Stimulated activated CD8-positive, alpha-beta memory T cell treated with anti-CD3 and anti-CD28 coated beads, Interleukin-4, amount 100 ng/mL, for 1 hour (primary cell): Measurements from ENCODE around the gene PSME1.

Experiments
- DNase-seq, 2 donors: peaks; one replicate each; pipeline ENCODE4 v3.0.0-alpha.2; 2020; ENCODE audit warnings: low read depth in 2 of 2, low spot score in 1 of 2

Gene PSME1

DNA sequence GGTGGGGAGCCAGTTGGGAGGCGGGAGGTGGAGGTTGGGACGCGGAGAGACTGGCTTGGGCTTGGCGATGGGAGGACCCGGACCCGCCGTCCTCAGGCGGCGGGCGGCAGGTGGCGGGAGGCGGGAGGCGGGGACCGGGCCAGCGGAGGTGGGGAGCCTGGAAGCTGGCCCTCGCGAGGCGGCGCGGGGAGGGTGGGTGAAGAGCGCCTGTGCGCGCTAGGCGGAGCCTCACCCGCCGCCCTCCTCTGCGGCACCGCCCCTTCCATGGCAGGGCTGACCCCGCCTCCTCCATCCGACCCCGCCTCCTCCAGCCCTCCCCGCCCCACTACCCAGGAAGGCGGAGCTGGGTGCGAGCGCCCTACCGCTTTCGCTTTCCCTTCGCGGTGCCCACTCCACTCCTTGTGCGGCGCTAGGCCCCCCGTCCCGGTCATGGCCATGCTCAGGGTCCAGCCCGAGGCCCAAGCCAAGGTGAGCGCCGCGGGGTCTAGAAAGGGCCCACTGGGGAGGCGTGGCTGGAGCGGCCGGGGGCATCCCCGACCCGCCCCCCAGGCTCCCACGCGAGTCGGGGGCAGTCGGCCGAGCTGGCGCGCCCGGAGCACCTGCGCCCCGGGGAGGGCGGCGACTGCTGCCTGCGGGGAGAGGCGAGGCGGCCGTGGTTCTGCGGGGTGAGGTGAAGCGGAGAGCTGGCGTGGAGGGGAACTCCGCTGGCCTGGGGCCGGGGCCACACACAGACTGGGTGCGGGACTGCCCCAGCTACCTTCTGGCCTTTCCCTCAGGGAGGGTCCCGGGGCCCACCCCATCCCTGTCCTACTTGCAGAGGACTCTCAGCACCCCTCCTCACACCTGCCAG lies at the start of gene PSME1:
Gene PSME1, plus strand, starts transcription at position 361 of the 850 bp plus-strand sequence. Its CDS starts 69 bp downstream, at position 430.
- peak; percentile 89 to 91 for DNase-seq

DNA sequence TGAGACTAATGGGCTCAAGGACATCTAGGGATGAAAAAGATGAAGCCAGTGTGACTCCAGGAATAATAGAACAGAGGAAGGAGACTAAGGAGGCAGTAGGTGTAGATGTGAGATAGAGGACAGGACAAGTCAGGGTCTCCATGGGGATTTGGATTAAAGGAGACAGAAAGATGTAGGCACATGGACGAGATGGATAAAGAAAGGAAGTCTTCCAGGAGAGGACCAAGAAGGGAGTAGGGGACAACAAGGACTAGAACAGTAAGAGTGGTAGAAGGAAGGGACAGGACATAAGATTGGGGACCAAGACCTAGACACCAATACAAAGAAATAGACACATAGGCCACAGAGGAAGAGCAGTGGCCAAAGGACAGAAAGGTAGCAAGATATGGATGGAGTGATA lies 49.0 kb upstream of the PSME1 start:
- no peak for DNase-seq

DNA sequence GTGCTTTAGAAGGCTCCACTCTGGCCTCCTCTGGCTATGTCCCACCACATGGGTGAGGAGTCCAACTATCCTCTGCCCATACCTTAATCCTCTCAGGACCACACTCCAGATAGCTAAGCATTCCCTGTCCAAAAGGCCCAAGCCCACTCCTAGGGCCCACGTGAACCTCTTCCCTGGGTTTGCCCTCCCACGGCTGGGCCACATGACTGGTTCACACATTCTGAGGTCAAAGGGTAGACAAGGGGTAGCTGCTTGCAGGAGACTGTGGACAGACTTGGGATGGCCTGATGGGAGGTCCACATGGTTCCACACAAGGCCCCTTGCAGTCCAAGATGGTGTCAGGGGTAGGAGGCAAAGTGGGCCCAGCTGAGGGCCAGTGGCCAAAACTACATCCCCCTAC lies 47.9 kb upstream of the PSME1 start:
- no peak for DNase-seq

DNA sequence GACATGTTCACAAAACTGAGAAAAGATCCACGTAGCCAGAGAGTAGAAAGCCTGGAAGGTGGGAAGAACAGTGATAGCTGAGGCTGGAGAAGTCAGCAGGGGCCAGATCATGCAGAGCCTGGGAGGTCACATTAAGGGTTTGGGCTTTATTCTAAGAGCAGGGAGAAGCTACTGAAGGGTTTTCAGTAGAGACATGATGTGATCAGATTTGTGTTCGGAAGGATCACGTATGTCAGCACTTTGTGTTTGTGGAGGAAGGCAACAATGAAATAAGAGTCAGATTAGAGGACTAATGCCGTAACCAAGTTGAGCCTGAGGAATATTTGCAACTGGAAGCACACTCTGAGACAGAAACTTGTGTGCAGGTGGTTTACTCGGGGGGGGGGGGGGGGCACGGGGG lies 46.1 kb upstream of the PSME1 start:
- no peak for DNase-seq

DNA sequence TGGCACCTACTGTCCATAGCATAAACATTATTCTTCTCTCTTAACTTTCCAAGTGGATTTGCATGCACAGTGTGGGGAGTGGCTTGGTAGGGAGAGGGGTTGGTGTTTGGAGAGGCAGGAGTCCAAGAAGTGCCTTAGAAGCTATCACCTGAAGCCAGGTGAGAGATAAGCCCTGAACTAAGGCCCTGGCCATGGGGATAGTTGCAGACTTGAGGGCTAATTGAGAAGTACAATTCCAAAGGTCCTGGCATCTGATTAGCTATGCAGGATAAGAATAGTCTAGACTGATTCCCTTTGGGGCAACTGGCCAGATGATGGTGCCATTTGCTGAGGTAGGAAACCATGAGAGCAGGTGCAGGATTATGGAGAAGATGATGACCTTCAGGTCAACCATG lies 43.9 kb upstream of the PSME1 start:
- no peak for DNase-seq

DNA sequence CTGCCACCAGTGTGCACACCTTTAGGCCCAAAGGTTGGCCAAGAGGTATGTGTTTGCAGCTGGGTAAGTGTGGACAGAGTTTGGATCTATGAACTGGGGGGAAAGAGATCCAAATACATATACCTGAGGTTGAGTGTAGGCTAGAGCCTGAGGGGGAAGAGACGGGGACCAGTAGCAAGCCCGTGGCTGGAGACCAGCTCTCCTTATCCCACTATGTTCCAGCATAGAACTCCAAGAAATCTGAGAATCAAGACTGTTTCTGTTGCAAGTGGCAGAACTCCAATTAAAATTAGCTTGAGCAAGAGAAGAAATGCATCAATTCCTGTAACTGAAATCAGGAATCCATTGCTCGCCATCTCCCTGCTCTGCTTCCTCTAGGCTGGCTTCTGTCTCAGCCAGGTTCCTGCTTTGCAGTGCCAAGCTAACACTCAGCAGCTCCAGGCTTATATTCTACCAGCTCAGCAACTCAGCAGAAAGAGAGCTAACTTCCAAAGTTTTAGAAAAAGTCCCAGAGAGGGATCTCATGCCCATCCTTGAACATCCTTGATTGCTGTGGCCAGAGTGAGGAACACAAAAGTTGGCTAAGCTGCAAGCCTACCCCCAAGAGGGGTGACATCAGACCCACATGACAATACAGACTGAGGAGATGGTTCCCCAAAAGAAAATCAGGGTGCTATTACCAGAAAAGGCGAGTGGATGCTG lies 43.3 kb upstream of the PSME1 start:
- no peak for DNase-seq

DNA sequence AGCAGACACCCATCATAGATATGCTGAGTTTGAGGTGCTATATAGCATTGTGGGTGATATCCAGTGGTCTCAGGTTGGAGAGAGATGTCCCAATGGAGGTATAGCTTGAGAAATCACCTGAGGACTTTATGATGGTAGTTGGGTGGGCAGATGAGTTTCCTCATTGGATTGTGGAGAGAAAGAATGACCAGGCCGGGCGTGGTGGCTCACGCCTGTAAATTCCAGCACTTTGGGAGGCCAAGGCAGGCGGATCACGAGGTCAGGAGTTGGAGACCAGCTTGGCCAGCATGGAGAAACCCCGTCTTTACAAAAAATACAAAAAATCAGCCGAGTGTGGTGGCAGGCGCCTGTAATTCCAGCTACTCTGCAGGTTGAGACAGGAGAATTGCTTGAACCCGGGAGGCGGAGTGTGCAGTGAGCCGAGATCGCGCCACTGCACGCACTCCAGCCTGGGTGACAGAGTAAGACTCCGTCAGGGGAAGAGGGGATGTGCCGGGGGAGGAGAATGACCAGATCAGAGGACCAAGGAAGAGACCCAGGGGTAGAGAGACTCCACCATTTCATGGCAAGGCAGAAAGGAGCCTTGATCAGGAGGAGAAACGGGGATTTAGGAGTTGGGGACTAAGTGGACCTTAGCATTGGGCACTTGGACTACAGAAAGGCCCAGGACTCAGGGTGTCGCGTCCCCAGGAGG lies 42.6 kb upstream of the PSME1 start:
- DNase-seq = no peak

DNA sequence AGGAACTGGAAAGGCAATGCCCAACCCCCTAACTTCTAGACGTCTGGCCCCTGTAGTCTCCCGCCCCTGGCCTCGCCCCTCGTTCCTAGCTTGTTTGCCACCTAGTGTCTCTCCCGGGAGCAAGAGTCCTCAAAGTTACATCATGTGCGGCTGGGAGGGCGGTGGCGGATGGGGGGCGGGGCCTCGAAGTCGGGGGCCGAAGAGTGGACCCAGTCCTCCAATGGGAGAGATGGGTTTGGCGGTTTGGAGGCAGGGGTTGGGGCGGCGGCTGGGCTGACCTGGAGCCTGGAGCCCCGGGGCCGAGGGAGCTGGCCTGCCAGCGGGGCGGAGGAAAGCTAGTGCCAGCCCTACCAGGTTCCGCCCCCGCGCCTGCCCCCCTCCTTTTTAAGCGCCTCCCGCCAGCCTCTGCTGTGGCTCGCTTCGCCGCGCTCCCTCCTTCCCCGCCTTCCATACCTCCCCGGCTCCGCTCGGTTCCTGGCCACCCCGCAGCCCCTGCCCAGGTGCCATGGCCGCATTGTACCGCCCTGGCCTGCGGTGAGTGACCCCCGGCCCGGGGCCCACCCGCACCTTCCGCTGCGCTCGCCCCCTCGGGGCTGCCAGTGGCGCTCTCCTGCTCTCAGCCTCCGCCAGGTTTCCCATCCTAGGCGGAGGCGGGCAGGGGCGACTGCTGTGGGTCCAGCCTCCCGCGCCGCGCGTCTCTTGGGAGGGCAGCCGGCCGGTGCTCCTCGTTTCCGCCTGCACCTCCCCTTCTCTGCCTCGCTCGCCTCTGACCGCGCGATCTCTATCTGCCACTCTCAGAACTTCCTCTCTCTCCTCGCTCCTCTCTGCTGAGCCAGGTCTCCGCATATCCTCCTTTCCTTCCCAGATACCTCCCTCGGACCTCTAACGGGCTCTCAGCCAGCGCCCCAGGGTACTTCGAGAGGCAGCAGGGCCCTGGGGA lies 41.8 kb upstream of the PSME1 start, which contains the start of gene PCK2:
Gene PCK2, plus strand, starts transcription at position 411 of the 940 bp plus-strand sequence. Its CDS starts 95 bp downstream, at position 506.
- peak; percentile 30 to 55 for DNase-seq

DNA sequence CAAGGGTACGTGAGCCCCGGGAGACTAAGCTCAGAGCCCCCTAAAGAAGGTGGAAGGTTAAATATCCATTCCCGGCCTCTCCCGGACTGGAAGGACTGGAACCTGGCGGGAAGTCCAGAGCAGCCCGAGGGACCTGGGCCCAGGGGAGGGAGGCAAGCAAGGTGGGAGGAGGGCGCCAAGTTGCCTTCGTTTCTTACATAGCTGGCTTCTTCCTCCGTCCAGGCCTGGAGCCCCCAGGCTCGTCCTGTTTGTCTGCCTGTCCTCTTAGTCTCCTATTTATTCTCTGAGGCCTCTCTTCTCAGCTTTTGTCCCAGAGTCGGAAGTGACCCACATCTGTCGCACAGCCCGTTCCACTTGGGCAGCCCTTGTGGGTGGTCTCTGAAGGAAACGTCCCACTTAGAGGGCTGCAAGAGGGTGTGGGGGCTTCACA lies 41.1 kb upstream of the PSME1 start:
- DNase-seq = no peak

DNA sequence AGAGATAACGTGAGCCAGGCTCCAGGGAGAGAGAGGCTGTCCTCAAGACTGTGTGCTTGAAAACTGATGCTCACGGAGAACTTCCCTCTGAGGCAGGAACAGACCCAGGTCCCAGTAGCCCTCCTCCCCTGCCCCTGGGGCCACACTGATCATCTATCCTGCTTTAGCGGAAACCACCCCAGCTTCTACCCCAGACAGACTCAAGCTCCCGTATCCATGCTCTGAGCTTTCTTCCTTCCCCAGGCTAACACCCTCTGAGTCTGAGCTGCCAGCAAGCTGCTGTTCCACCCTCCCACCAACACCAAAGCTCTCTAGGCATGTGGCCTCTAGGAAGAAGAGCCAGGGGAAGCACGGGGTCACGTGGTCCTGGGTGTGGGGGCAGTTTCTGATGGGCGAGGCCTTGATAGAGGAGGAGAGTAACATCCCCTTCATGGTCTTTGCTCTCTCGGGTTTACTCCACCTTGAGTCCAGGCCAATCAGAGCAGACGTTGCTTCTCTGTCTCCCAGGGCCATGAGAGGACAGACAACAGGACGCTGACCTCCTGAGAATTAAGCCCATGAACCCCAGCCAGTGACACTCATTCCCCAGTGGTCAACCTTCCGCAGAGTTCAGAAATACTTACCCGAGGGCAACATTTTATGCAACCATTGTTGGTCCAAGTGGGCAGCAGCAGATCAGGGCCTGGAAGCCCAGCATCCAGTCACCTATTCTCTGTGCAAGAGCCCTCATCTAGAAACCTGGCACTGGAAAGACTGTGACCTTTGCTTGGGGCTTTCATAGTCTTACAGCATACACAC lies 40.5 kb upstream of the PSME1 start:
- DNase-seq = no peak

DNA sequence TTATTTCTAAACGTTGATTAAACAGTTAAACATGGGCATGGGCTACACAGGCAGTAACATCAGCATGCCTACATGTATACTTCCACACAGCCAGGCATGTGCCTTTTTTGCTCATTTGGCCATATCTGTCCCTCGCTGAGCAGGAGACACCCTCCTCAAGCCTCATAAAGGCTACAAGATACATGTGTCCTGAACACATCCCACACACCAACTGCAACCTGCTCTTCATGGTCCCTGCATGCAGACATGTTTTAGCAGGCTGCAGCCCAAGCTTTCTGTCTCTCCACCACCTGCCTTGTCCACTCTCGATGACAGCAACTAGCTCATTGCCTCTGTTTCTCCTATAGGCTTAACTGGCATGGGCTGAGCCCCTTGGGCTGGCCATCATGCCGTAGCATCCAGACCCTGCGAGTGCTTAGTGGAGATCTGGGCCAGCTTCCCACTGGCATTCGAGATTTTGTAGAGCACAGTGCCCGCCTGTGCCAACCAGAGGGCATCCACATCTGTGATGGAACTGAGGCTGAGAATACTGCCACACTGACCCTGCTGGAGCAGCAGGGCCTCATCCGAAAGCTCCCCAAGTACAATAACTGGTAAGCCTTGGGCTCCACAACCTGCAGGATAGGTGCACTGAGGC lies 39.3 kb upstream of the PSME1 start:
- DNase-seq = no peak

DNA sequence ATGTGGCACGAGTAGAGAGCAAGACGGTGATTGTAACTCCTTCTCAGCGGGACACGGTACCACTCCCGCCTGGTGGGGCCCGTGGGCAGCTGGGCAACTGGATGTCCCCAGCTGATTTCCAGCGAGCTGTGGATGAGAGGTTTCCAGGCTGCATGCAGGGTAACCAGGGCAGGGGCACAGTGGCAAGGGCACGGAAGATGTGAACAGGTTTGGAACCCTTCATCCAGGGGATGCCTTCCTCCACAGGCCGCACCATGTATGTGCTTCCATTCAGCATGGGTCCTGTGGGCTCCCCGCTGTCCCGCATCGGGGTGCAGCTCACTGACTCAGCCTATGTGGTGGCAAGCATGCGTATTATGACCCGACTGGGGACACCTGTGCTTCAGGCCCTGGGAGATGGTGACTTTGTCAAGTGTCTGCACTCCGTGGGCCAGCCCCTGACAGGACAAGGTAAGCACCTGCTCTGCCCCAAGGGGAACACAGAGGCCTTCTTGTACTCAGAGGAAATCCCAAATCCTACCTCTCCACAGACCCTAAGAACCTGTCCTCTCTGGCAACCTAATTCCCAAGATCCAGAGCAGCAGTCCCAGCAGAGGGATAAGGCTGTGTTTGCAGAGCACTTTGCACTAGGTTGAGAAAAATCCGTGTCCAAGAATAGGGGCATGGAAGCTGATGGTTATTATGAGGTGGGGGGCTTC lies 37.6 kb upstream of the PSME1 start:
- no peak for DNase-seq

DNA sequence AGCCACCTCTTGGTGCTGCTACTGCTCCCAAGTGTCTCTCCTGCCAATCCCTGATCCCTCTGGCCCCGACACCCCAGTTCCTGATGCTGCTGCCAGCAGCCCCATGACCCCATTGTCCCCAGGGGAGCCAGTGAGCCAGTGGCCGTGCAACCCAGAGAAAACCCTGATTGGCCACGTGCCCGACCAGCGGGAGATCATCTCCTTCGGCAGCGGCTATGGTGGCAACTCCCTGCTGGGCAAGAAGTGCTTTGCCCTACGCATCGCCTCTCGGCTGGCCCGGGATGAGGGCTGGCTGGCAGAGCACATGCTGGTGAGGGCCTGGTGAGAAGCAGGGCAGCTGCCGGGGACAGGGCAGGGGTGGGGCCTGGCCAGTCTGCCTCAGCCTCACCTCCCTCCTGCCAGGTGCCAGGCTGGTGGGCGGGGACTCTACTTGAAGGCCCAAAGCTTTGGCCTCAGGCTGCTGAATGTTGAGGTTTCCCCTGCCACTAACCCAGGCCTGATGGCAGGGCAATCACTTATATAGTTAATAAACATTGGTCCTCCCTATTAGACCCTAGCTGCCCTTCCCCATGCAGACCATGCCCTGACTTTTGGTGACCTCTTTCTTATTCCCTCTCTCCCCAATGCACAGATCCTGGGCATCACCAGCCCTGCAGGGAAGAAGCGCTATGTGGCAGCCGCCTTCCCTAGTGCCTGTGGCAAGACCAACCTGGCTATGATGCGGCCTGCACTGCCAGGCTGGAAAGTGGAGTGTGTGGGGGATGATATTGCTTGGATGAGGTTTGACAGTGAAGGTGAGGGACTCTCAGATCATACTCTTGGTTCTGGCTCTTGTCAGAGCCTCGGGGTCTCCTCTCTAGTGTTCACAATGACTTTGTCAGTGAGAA lies 36.8 kb upstream of the PSME1 start:
- no peak for DNase-seq

DNA sequence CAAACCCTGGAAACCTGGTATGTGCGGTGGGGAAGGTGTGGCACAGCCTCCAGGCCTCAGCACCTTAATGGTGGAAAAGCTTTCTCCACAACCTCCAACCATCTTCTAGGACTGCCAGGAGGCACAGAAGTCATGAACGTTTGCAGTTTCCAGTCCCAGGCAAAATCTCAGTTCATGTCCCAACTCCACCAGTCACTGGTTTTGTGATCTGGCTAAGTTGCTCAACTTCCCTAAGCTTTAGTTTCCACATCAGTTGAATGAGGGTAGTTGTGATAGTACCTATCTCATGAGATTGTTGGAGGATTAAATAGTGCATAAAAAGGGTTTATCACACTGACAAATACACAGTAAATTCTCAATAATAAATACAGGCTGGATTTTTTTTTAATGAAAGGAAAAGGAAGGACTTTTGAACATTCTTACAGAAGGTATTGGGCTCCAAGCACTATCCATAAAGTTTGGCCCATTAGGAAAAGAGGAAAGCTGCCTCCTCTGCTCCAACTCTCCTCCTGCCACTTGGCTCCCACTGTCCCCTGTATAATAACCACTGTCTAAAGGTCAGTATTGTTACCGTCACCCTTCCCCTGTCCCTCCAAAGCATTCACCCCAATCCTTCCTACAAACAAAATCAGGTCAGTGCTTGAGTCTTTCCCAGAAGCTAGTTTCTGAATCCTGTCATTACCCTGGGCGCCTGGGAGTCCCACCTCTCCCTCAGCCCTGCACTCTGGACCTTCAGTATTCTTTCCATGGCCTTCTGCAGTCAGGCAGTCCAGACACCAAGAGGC lies 35.6 kb upstream of the PSME1 start:
- DNase-seq = no peak

DNA sequence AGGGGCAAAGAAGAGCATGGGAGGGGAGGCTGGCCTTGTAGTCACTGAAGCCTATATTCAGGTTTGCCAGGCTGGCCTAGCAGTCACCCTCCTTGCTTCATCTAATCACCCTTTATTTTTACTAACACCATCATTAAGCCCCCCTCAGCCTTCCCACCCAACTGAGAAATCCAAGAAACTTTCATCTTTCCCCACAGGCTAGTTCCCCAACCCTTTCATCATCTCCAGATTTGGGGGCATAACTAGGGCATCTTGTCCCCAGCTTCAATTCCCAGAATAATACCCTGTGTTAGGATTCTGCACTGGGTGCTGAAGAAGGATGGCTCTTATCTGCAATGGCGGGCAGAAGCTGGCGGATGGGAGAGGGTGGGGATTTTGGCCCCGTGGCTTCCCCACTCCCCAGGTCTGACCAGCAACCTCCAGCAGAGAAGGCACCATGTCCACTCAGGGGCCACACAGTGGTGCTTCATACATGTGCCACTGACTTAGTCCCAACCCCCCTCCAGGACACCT lies 35.0 kb upstream of the PSME1 start:
- DNase-seq = no peak

DNA sequence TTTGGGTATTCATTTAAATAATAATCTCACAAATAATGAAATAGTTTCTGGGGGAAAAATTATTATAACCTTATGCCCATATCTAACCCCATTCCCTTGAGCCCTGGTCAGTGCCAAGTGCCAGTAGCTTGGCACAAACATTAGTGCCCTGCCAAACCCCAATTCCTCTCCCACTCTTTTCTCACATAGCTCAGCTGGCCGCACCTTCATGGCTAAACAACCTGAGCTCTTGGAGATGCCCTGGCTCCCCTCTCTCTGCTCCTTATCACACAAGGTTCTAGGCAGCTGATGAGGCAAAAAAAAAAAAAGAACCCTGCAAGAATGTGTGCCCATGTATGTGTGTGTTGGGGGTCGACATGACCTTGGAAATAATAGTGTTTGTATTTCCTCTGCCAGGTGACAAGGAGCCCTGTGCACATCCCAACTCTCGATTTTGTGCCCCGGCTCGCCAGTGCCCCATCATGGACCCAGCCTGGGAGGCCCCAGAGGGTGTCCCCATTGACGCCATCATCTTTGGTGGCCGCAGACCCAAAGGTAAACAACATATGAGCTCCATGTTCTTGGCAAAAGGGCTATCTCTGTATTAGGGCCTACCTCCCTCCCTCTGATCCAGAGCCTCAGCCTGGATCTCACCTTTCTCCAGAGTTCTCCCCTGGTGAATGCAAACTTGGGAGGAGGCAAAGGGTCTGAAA lies 33.5 kb upstream of the PSME1 start:
- DNase-seq = no peak
